Thoracic aorta (tissue), 2 donors: ENCODE measurements around the gene SOX2. TPM values are rescaled to one million over a fixed set of nuclear protein-coding genes. Genes with fewer than 3 reads are reported as not detected.

Source experiments
- ATAC-seq: fragments of 150-250 bp; one replicate; pipeline ENCODE4 v1.8.0; 2017; ENCODE audit warnings: low read depth; ENCODE audit not compliant: insufficient number of reproducible peaks, low FRiP score
- DNase-seq: peaks from one replicate; pipeline ENCODE4 v3.0.0-alpha.2; 2020; ENCODE audit warnings: low spot score
- H3K27ac ChIP-seq, 2 donors: fragments of 200-600 bp; sonication (generic); 1 replicate in 1 of 2; 2 replicates in 1 of 2; pipeline ENCODE4 v1.5.1; 2016; ENCODE audit warnings: mild to moderate bottlenecking in 2 of 2, moderate library complexity in 2 of 2
- H3K27me3 ChIP-seq: fragments of 200-600 bp; sonication (generic); replicated peaks from 2 replicates; pipeline ENCODE4 v1.6.0; 2016; ENCODE audit warnings: mild to moderate bottlenecking; ENCODE audit not compliant: insufficient read depth
- H3K36me3 ChIP-seq: fragments of 200-600 bp; sonication (generic); one replicate; pipeline ENCODE4 v1.5.1; 2016
- H3K4me1 ChIP-seq, 2 donors: fragments of 200-600 bp; sonication (generic); 1 replicate in 1 of 2; 2 replicates in 1 of 2; pipeline versions ENCODE4 v1.5.1 to v1.6.0; 2016; ENCODE audit warnings: low read depth in 2 of 2, mild to moderate bottlenecking in 1 of 2; ENCODE audit not compliant: control insufficient read depth in 1 of 2
- H3K4me3 ChIP-seq: fragments of 200-600 bp; sonication (generic); 2 replicates; pipeline ENCODE4 v1.5.1; 2016; ENCODE audit warnings: mild to moderate bottlenecking
- H3K9me3 ChIP-seq: fragments of 200-600 bp; sonication (generic); 2 replicates; pipeline ENCODE4 v1.5.1; 2016
- CTCF ChIP-seq: fragments of 200-600 bp; sonication (generic); IDR thresholded peaks from one replicate; pipeline ENCODE4 v1.5.1; 2019; ENCODE audit warnings: antibody characterized with exemption
- total RNA-seq, 2 donors: library from RNA; depleted of rRNA; stranded (reverse); fragments of >200 nt; gene quantifications; one replicate each; pipeline versions ENCODE4 v1.1.0 to v1.2.3, GENCODE V29; 2016

SOX2 gene
- total RNA-seq, 2 donors from 2014 or later: 0.35 TPM; not detected in 1

DNA sequence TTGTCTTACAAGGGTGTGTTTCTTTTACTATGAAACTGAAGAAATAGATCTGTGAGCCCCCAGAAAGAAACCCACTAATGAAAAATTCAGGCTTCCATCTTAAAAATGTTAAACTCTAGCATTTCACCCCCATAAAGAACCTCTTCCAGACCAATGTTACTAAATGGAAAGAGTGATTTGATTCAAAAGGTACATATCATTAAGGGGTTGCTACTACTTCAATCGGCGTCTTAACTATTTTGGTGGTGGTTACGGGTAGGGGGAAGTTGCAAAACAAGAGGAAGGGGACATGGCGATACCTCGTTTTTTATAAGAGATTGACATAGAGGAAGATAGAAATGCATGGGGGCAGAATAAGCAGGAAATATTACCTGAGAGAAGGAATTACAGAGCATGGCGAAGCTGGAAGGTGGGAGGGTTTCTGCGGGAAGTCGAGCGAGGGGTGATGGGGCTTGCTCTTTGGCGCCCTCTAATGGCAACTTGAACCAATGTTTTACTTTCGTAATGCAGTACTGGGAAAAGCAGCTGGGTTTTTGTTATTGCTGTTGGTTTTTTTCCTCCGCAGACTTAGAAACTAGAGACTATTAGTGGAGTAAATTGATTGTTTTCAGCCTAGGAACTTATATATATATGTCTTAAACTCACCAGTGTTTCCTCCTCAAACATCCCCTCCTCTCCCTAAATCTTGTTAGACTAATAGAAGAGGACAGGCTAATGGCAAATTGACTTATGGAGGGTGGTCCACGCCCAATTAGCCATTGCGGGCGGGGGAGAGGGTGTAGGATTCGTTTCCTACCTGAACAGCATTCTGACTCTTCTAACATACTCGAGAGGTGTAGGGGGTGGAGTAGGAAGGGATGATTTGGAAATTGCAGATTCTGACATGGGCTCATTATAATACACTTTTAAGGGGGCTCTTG lies 11.3 kb upstream of the SOX2 start:
- peak overlapping the region; percentile 42 for H3K4me3 ChIP-seq
- TF ChIP-seq CTCF: peak; percentile 62
- ATAC-seq (no peak), DNase-seq (no peak)
- H3K4me1 ChIP-seq: peaks cover 0 to 14% of the 10 kb centered on the region in 2 donors
- H3K36me3 ChIP-seq: no peaks in the 10 kb centered on the region
- H3K27me3 ChIP-seq: peaks cover 57% of the 10 kb centered on the region
- H3K27ac ChIP-seq: no peak overlapping the region
- H3K9me3 ChIP-seq: no peaks in the 10 kb centered on the region

DNA sequence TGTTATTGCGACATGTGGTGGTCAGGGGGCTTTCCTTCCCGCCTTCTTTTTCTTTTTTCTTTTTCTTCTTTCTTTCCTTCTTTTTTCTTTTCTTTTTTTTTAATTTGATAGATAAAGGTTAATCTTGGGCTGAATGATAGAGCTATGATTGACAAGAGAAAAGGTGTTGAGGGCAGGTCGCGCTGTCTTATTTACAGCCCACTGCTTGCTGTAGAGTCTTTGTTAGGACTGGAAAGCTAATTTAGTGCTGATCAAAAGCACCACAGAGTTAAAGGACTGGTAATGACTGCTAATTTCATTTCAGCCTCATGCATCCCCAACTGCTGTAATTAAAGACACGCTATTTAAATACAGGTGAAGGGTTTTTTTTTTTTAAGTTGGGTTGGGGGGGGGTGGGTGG lies 10.6 kb upstream of the SOX2 start:
- Histone ChIP-seq H3K9me3 (no peaks in the 10 kb centered on the region), H3K36me3 (no peaks in the 10 kb centered on the region), H3K27ac (no peak overlapping the region), H3K4me1 (peaks cover 0 to 7% of the 10 kb centered on the region in 2 donors), H3K27me3 (peaks cover 56% of the 10 kb centered on the region), H3K4me3 (no peak overlapping the region)
- DNase-seq (no peak), ATAC-seq (no peak)
- TF ChIP-seq CTCF: no peak

- H3K27me3 ChIP-seq: peaks cover 55% of the 10 kb centered on the region
- H3K4me1 ChIP-seq: no peaks in the 10 kb centered on the region
- no peaks in the 10 kb centered on the region for H3K36me3 ChIP-seq
- DNase-seq (no peak), ATAC-seq (no peak)
- TF ChIP-seq CTCF: no peak
- H3K4me3 ChIP-seq: no peak overlapping the region
- H3K9me3 ChIP-seq: no peaks in the 10 kb centered on the region
- no peak overlapping the region for H3K27ac ChIP-seq
Observed at GRCh38 chr3:181703601-181704420, 7.9 kb upstream of the SOX2 start.

- no peaks in the 10 kb centered on the region for H3K9me3 ChIP-seq
- TF ChIP-seq CTCF: no peak
- no peak overlapping the region for H3K27ac ChIP-seq
- peaks cover 0 to under 1% of the 10 kb centered on the region in 2 donors for H3K4me1 ChIP-seq
- no peaks in the 10 kb centered on the region for H3K36me3 ChIP-seq
- peaks cover 48% of the 10 kb centered on the region for H3K27me3 ChIP-seq
- H3K4me3 ChIP-seq: no peak overlapping the region
- DNase-seq (no peak), ATAC-seq (no peak)
Observed at GRCh38 chr3:181704421-181705085, 7.2 kb upstream of the SOX2 start.
